Keratinocyte (primary cell): Measurements from ENCODE around the gene DSCAM. TPM values are rescaled to one million over a fixed set of nuclear protein-coding genes. Genes with fewer than 3 reads are reported as not detected.

Experiments
- DNase-seq: peaks from one replicate; pipeline ENCODE4 v3.0.0-alpha.2; 2011; ENCODE audit warnings: low read depth, missing footprints, low spot score
- FAIRE-seq: peaks from 2 replicates; lab custom pipeline; 2011; peaks lifted over from hg19 to GRCh38; lab: Jason Lieb, UNC
- H2AFZ ChIP-seq: 2 replicates; pipeline ENCODE4 v1.6.0; 2012; ENCODE audit warnings: low read length, control low read depth, inconsistent platforms; ENCODE audit not compliant: control insufficient read depth
- H3K27ac ChIP-seq: 2 replicates; pipeline ENCODE4 v1.5.1; 2011; ENCODE audit warnings: low read length; ENCODE audit not compliant: control insufficient read depth, insufficient read depth
- H3K27me3 ChIP-seq: 3 replicates; pipeline ENCODE4 v1.6.0; 2011; ENCODE audit warnings: low read length; ENCODE audit not compliant: control insufficient read depth, insufficient read depth; ENCODE audit errors: extremely low read depth
- H3K36me3 ChIP-seq, 2 experiments: 2 replicates in 1 of 2; 3 replicates in 1 of 2; pipeline ENCODE4 v1.5.1; 2011; ENCODE audit warnings: low read length in 2 of 2, mild to moderate bottlenecking in 1 of 2; ENCODE audit not compliant: control insufficient read depth in 2 of 2, insufficient read depth in 2 of 2; ENCODE audit errors: extremely low read depth in 1 of 2
- H3K4me1 ChIP-seq: 3 replicates; pipeline ENCODE4 v1.5.1; 2011; ENCODE audit warnings: low read length; ENCODE audit not compliant: control insufficient read depth, insufficient read depth; ENCODE audit errors: extremely low read depth
- H3K4me2 ChIP-seq: 3 replicates; pipeline ENCODE4 v1.6.0; 2011; ENCODE audit warnings: low read depth, low read length; ENCODE audit not compliant: control insufficient read depth, insufficient read depth; ENCODE audit errors: extremely low read depth
- H3K4me3 ChIP-seq, 3 experiments: fragments of 200-600 bp in 1 of 3; sonication (generic) in 1 of 3; 2 replicates in 2 of 3; 3 replicates in 1 of 3; pipeline ENCODE4 v1.5.1; 2011 to 2016; ENCODE audit warnings: low read length in 3 of 3, mild to moderate bottlenecking in 3 of 3, control low read depth in 2 of 3, inconsistent platforms in 1 of 3, low read depth in 1 of 3, mixed read lengths in 1 of 3, mixed run types in 1 of 3, moderate library complexity in 1 of 3; ENCODE audit not compliant: control insufficient read depth in 2 of 3, insufficient read depth in 2 of 3; ENCODE audit errors: extremely low read depth in 1 of 3
- H3K79me2 ChIP-seq: 2 replicates; pipeline ENCODE4 v1.6.0; 2012; ENCODE audit warnings: low read length; ENCODE audit not compliant: control insufficient read depth, insufficient read depth
- H3K9ac ChIP-seq: 3 replicates; pipeline ENCODE4 v1.6.0; 2011; ENCODE audit warnings: low read length; ENCODE audit not compliant: control insufficient read depth, insufficient read depth; ENCODE audit errors: extremely low read depth
- H3K9me1 ChIP-seq: 3 replicates; pipeline ENCODE4 v1.6.0; 2011; ENCODE audit warnings: low read length; ENCODE audit not compliant: control insufficient read depth, insufficient read depth; ENCODE audit errors: extremely low read depth
- H3K9me3 ChIP-seq: 2 replicates; pipeline ENCODE4 v1.5.1; 2012; ENCODE audit warnings: low read depth, low read length; ENCODE audit not compliant: control insufficient read depth
- H4K20me1 ChIP-seq: 3 replicates; pipeline ENCODE4 v1.6.0; 2011; ENCODE audit warnings: low read length; ENCODE audit not compliant: control insufficient read depth, insufficient read depth; ENCODE audit errors: extremely low read depth
- EZH2 ChIP-seq: IDR thresholded peaks from one replicate; pipeline ENCODE4 v1.6.1; 2012; ENCODE audit warnings: inconsistent platforms, mild to moderate bottlenecking, low read length, moderate library complexity
- dilution Hi-C: fragments of 300-500 bp; cut with MboI; formaldehyde crosslinking; loops from one replicate; pipeline ENCODE4 v1.7.0; 2020; ENCODE audit warnings: low sequenced_read_pairs; ENCODE audit not compliant: extremely low pct_ligation_motif_present
- polyA plus RNA-seq, 5 experiments: library from polyadenylated mRNA; depleted of rRNA in 3 of 5; stranded (reverse) in 3 of 5; stranded (forward) in 1 of 5; unstranded in 1 of 5; fragments of >200 nt; gene quantifications; 1 replicate in 1 of 5; 2 replicates in 3 of 5; 3 replicates in 1 of 5; pipeline versions ENCODE4 v1.2.1 to v1.2.3, GENCODE V29; 2011 to 2012; ENCODE audit warnings: missing spikeins in 2 of 5, low read depth in 1 of 5, low replicate concordance in 1 of 5
- TF ChIP-seq, protein P1 (sequence below), 3 experiments: IDR thresholded peaks in 1 of 3; conservative IDR thresholded peaks in 1 of 3; optimal IDR thresholded peaks in 1 of 3; 2 replicates in 2 of 3; 3 replicates in 1 of 3; pipeline versions ENCODE3 to v1.5.1; 2011; ENCODE audit warnings: low read length in 3 of 3, mild to moderate bottlenecking in 3 of 3, moderate library complexity in 2 of 3, control low read depth in 1 of 3, inconsistent platforms in 1 of 3; ENCODE audit not compliant: insufficient read depth in 2 of 3; ENCODE audit errors: extremely low read depth in 1 of 3

The DSCAM gene
- polyA plus RNA-seq, 1 donor (not counting 4 experiments of a cell fraction or from before 2014, with no cell fraction given): 2.1 TPM

DNA sequence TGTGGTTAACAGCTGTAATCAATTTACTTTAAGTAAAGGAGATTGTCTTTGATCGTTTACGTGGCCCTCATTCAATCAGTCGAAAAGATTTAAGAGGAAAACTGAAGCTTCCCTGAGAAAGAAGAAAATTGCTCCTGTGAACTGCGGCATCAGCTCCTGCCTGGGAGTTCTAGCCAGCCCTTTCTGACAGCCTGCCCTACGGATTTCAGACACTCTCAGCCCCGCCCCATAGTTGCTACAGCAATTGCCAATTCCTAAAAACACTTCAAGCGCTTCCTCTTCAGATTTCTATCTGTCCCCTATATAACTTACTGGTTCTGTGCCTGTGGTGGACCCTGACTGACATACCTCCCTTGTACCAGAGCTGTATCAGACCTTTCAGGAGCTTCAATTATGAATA, 277.6 kb downstream of the DSCAM start:
- Histone ChIP-seq H3K9me3 (no peaks in the 10 kb centered on the region), H3K79me2 (no peaks in the 10 kb centered on the region), H3K9me1 (no peaks in the 10 kb centered on the region), H3K4me3 (no peak overlapping the region), H3K4me2 (no peak overlapping the region), H3K9ac (no peak overlapping the region), H3K4me1 (no peaks in the 10 kb centered on the region), H4K20me1 (no peaks in the 10 kb centered on the region), H3K27me3 (no peaks in the 10 kb centered on the region), H3K27ac (no peak overlapping the region), H2AFZ (no peak overlapping the region), H3K36me3 (no peaks in the 10 kb centered on the region)
- TF ChIP-seq, protein P1, sequence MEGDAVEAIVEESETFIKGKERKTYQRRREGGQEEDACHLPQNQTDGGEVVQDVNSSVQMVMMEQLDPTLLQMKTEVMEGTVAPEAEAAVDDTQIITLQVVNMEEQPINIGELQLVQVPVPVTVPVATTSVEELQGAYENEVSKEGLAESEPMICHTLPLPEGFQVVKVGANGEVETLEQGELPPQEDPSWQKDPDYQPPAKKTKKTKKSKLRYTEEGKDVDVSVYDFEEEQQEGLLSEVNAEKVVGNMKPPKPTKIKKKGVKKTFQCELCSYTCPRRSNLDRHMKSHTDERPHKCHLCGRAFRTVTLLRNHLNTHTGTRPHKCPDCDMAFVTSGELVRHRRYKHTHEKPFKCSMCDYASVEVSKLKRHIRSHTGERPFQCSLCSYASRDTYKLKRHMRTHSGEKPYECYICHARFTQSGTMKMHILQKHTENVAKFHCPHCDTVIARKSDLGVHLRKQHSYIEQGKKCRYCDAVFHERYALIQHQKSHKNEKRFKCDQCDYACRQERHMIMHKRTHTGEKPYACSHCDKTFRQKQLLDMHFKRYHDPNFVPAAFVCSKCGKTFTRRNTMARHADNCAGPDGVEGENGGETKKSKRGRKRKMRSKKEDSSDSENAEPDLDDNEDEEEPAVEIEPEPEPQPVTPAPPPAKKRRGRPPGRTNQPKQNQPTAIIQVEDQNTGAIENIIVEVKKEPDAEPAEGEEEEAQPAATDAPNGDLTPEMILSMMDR (optimal IDR thresholded peaks at IDR 0.05 in 1 of 3, IDR thresholded peaks at IDR 0.05 in 1 of 3, conservative IDR thresholded peaks at IDR 0.05 in 1 of 3; ENCODE audit: extremely low read depth in 1 of 3, insufficient read depth in 2 of 3, low read length in 3 of 3): no peak
- FAIRE-seq: no peak
- DNase-seq: no peak
- dilution Hi-C loops: no loop called here

DNA sequence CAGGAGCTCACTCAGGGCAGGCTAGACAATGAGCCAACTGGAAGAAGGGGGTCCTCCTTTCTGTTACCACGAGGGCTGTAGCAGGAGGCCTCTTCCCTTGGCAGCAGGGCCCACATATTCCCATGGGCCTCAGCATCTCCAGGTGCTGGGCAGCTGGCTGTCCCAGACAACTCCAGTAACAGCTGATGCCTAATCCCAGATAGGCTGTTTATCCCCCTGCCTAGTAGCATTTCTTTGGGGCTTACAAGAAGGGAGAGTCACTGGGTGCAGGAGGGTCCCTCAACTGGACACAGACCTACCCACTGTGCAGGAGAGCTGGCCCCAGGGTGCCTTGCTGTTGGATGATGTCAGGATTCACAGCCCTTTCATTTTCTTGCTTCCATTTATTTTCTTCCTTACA, 278.2 kb downstream of the DSCAM start:
- Histone ChIP-seq H3K27me3 (no peaks in the 10 kb centered on the region), H3K4me1 (no peaks in the 10 kb centered on the region), H3K9me3 (no peaks in the 10 kb centered on the region), H3K4me3 (no peak overlapping the region), H3K9me1 (no peaks in the 10 kb centered on the region), H3K27ac (no peak overlapping the region), H2AFZ (no peak overlapping the region), H3K9ac (no peak overlapping the region), H4K20me1 (no peaks in the 10 kb centered on the region), H3K79me2 (no peaks in the 10 kb centered on the region), H3K4me2 (no peak overlapping the region), H3K36me3 (no peaks in the 10 kb centered on the region)
- DNase-seq (no peak), FAIRE-seq (no peak)
- dilution Hi-C loops: no loop called here
- no peak for TF ChIP-seq EZH2
- TF ChIP-seq, protein P1 (optimal IDR thresholded peaks at IDR 0.05 in 1 of 3, IDR thresholded peaks at IDR 0.05 in 1 of 3, conservative IDR thresholded peaks at IDR 0.05 in 1 of 3; ENCODE audit: extremely low read depth in 1 of 3, insufficient read depth in 2 of 3, low read length in 3 of 3): no peak
